CD4-positive, alpha-beta memory T cell (primary cell): ENCODE results near the gene CRACR2A. TPM values are rescaled to one million over a fixed set of nuclear protein-coding genes. Genes with fewer than 3 reads are reported as not detected.
A peak's percentile ranks its signal among the peaks of the same experiment; 100 is the strongest.

Experiments
- CTCF ChIA-PET: fragments of 350-600 bp; sonication (Branson Sonifier 250); formaldehyde crosslinking; loops from one replicate; lab custom pipeline; 2021; ENCODE audit warnings: inconsistent platforms; ENCODE audit not compliant: partially characterized antibody; lab: Charles Lee
- POLR2A ChIA-PET: fragments of 350-600 bp; sonication (Branson Sonifier 250); formaldehyde crosslinking; loops from one replicate; lab custom pipeline; 2021; ENCODE audit not compliant: partially characterized antibody; lab: Charles Lee
- DNase-seq, 5 donors: peaks; one replicate each; pipeline versions ENCODE4 v3.0.0 to v3.0.0-alpha.2; 2020 to 2022; ENCODE audit warnings: mixed read lengths in 1 of 5
- H3K27ac ChIP-seq: one replicate; pipeline ENCODE4 v1.7.0; 2013; ENCODE audit warnings: low read depth, low read length
- H3K27me3 ChIP-seq: 2 replicates; pipeline ENCODE4 v1.7.0; 2013; ENCODE audit warnings: mild to moderate bottlenecking, low read length, moderate library complexity; ENCODE audit not compliant: insufficient read depth
- H3K36me3 ChIP-seq: 2 replicates; pipeline ENCODE4 v1.7.0; 2013; ENCODE audit warnings: mild to moderate bottlenecking, low read length, moderate library complexity; ENCODE audit not compliant: insufficient read depth
- H3K4me1 ChIP-seq: 2 replicates; pipeline ENCODE4 v1.7.0; 2013; ENCODE audit warnings: mild to moderate bottlenecking, low read length, moderate library complexity; ENCODE audit not compliant: insufficient read depth
- H3K4me3 ChIP-seq, 2 donors: one replicate each; pipeline ENCODE4 v1.7.0; 2013; ENCODE audit warnings: low read length in 2 of 2, mild to moderate bottlenecking in 1 of 2
- H3K9me3 ChIP-seq, 2 donors: one replicate each; pipeline ENCODE4 v1.7.0; 2013; ENCODE audit warnings: low read length in 2 of 2, control low read depth in 1 of 2; ENCODE audit not compliant: control insufficient read depth in 1 of 2
- H3K27ac Mint-ChIP-seq, 7 donors: one replicate each; pipeline ENCODE4 v1.8.0; 2020 to 2021; ENCODE audit warnings: mixed read lengths in 7 of 7, mild to moderate bottlenecking in 6 of 7, inconsistent platforms in 3 of 7, moderate library complexity in 3 of 7
- H3K27me3 Mint-ChIP-seq, 2 donors: one replicate each; pipeline ENCODE4 v1.8.0; 2020 to 2021; ENCODE audit warnings: mixed read lengths in 2 of 2
- H3K36me3 Mint-ChIP-seq, 2 donors: one replicate each; pipeline ENCODE4 v1.8.0; 2020 to 2021; ENCODE audit warnings: mixed read lengths in 2 of 2, inconsistent platforms in 1 of 2, mild to moderate bottlenecking in 1 of 2
- H3K4me1 Mint-ChIP-seq, 4 donors: one replicate each; pipeline ENCODE4 v1.8.0; 2020 to 2021; ENCODE audit warnings: mixed read lengths in 4 of 4, mild to moderate bottlenecking in 1 of 4
- H3K4me3 Mint-ChIP-seq, 8 donors: one replicate each; pipeline ENCODE4 v1.8.0; 2020 to 2021; ENCODE audit warnings: mixed read lengths in 8 of 8, mild to moderate bottlenecking in 7 of 8, moderate library complexity in 6 of 8, inconsistent platforms in 3 of 8
- H3K9me3 Mint-ChIP-seq, 8 donors: one replicate each; pipeline ENCODE4 v1.8.0; 2020 to 2021; ENCODE audit warnings: mixed read lengths in 8 of 8, mild to moderate bottlenecking in 5 of 8, inconsistent platforms in 3 of 8, moderate library complexity in 1 of 8
- intact Hi-C: fragments of 100-400 bp; cut with micrococcal nuclease; formaldehyde crosslinking; loops from one replicate; pipeline ENCODE4 v1.15.1; 2023
- polyA plus RNA-seq, 2 donors: library from polyadenylated mRNA; unstranded; fragments of 300-500 nt; fragmentation: Illumina TruSeq; gene quantifications; one replicate each; pipeline ENCODE4 v1.2.3, GENCODE V29; 2021
- total RNA-seq, 2 experiments: library from RNA; stranded (reverse); gene quantifications; one replicate each; pipeline ENCODE4 v1.2.3, GENCODE V29; 2021

Gene CRACR2A
- total and polyA plus RNA-seq, 4 experiments from 2014 or later, result 5.6 to 37.6 (median 27.9) TPM

- H3K36me3 ChIP-seq, result peaks cover 3% of the 10 kb centered on the region
- Mint-ChIP-seq H3K9me3 (no peaks in the 10 kb centered on the region), H3K27ac (peak overlapping the region; percentile 83 to 94 (median 88)), H3K36me3 (peaks cover 46 to 47% of the 10 kb centered on the region in 2 donors), H3K4me3 (peak overlapping the region in 3 of 8 donors; percentile 50 to 76 (median 72)), H3K4me1 (peaks cover 60 to 95% (median 73%) of the 10 kb centered on the region in 4 donors), H3K27me3 (no peaks in the 10 kb centered on the region)
- H3K9me3 ChIP-seq, result no peaks in the 10 kb centered on the region
- POLR2A ChIA-PET, result no interaction called here
- H3K4me1 ChIP-seq, result peaks cover 64% of the 10 kb centered on the region
- H3K4me3 ChIP-seq, result no peak overlapping the region
- H3K27me3 ChIP-seq, result no peaks in the 10 kb centered on the region
- peak overlapping the region; percentile 42 for H3K27ac ChIP-seq
- CTCF ChIA-PET, result interaction anchor here (1.0 to 1.9 kb wide), 2 partner anchors 12 to 31 kb away, joined by 3 to 4 read pairs; no protein-coding TSS in a partner anchor
- DNase-seq, result no peak
- intact Hi-C loops, result no loop called here
These were observed 6.2 kb downstream of the CRACR2A start for GRCh38 chr12:3746758-3747157.

GRCh38 chr12:3745152-3745551 lies 7.8 kb downstream of the CRACR2A start:
- no peaks in the 10 kb centered on the region for H3K9me3 Mint-ChIP-seq
- peaks cover 56% of the 10 kb centered on the region in 2 donors for H3K36me3 Mint-ChIP-seq
- intact Hi-C loops, result no loop called here
- POLR2A ChIA-PET, result no interaction called here
- H3K4me1 ChIP-seq, result peaks cover 48% of the 10 kb centered on the region
- no peak overlapping the region for H3K27ac ChIP-seq
- no peak for DNase-seq
- H3K27ac Mint-ChIP-seq, result peak overlapping the region; percentile 48 to 94 (median 68)
- no peaks in the 10 kb centered on the region for H3K27me3 Mint-ChIP-seq
- CTCF ChIA-PET, result interaction anchor here (1.7 kb wide), 1 partner anchor 8 kb away, joined by 8 read pairs; the partner anchor contains the start of gene CRACR2A
- no peaks in the 10 kb centered on the region for H3K9me3 ChIP-seq
- H3K4me3 Mint-ChIP-seq, result peak overlapping the region in 4 of 8 donors; percentile 3 to 76 (median 44)
- H3K36me3 ChIP-seq, result peaks cover 3% of the 10 kb centered on the region
- no peaks in the 10 kb centered on the region for H3K27me3 ChIP-seq
- peaks cover 46 to 83% (median 57%) of the 10 kb centered on the region in 4 donors for H3K4me1 Mint-ChIP-seq
- no peak overlapping the region for H3K4me3 ChIP-seq

DNA sequence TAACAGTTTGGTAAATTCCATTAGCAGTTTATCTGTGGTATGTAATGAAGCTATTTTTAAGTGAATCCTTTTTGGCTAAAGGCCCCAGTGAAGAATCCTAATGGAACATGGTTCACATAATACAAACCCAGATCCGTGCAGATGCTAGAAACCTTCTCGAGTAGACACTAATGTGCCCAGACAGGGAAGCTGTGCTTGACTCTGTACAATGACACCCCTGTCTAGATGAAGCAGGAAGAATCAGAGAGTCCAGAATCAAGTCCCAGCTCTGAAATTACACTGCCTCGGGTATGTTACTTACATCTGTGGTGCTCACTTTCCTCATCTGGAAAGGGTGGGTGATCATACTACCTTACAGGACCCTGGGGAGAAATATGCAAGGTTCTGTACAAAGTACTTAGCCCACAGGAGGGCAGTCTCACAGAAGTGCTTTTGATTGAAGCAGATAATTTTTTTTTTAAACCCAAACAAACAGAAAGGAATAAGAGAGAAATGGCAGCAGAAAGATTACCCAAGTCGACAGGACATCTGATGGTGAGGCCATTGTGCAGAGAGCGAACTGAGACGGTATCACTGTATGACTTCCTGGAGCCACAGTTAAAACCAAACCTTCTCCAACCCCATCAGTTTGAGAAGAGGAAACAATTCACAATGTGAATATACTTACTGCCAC lies 8.5 kb downstream of the CRACR2A start:
- Mint-ChIP-seq H3K27me3 (no peaks in the 10 kb centered on the region), H3K4me1 (peaks cover 42 to 78% (median 52%) of the 10 kb centered on the region in 4 donors), H3K36me3 (peaks cover 56 to 60% of the 10 kb centered on the region in 2 donors), H3K4me3 (peak overlapping the region in 7 of 8 donors; percentile 2 to 76 (median 59)), H3K9me3 (no peaks in the 10 kb centered on the region), H3K27ac (peak overlapping the region; percentile 48 to 94 (median 68))
- Histone ChIP-seq H3K27me3 (no peaks in the 10 kb centered on the region), H3K36me3 (peaks cover 3% of the 10 kb centered on the region), H3K4me3 (no peak overlapping the region), H3K4me1 (peaks cover 41% of the 10 kb centered on the region), H3K9me3 (no peaks in the 10 kb centered on the region), H3K27ac (no peak overlapping the region)
- CTCF ChIA-PET, result interaction anchor here (1.1 to 1.7 kb wide), 2 partner anchors 9 to 60 kb away, joined by 3 to 8 read pairs; partner anchors contain the start of gene CRACR2A
- DNase-seq, result no peak
- intact Hi-C loops, result no loop called here
- POLR2A ChIA-PET, result interaction anchor here (1.6 kb wide), 1 partner anchor 9 kb away, joined by 8 read pairs; the partner anchor contains the start of gene CRACR2A

- ChIA-PET POLR2A (interaction anchor here (1.6 kb wide), 1 partner anchor 10 kb away, joined by 8 read pairs; the partner anchor contains the start of gene CRACR2A), CTCF (interaction anchor here (1.1 to 1.7 kb wide), 2 partner anchors 9 to 60 kb away, joined by 3 to 8 read pairs; partner anchors contain the start of gene CRACR2A)
- H3K9me3 ChIP-seq, result no peaks in the 10 kb centered on the region
- H3K4me3 ChIP-seq, result no peak overlapping the region
- intact Hi-C loops, result no loop called here
- Mint-ChIP-seq H3K27me3 (no peaks in the 10 kb centered on the region), H3K4me1 (peaks cover 38 to 75% (median 47%) of the 10 kb centered on the region in 4 donors), H3K36me3 (peaks cover 57 to 66% of the 10 kb centered on the region in 2 donors), H3K9me3 (no peaks in the 10 kb centered on the region), H3K27ac (peak overlapping the region in 5 of 7 donors; percentile 67 to 87 (median 81)), H3K4me3 (peak overlapping the region in 3 of 8 donors; percentile 43 to 76 (median 48))
- DNase-seq, result no peak
- H3K27me3 ChIP-seq, result no peaks in the 10 kb centered on the region
- H3K27ac ChIP-seq, result no peak overlapping the region
- H3K36me3 ChIP-seq, result peaks cover 3% of the 10 kb centered on the region
- peaks cover 37% of the 10 kb centered on the region for H3K4me1 ChIP-seq
These were observed 9.1 kb downstream of the CRACR2A start for GRCh38 chr12:3743803-3744202.

GRCh38 chr12:3741882-3742672 lies 10.8 kb downstream of the CRACR2A start:
- ChIA-PET POLR2A (interaction anchor here (1.0 kb wide), 2 partner anchors 11 kb away, joined by 3 read pairs; partner anchors contain the start of gene CRACR2A), CTCF (interaction anchor here (2.0 kb wide), 1 partner anchor 11 kb away, joined by 4 read pairs; no protein-coding TSS in a partner anchor)
- H3K27me3 ChIP-seq, result no peaks in the 10 kb centered on the region
- H3K27ac ChIP-seq, result no peak overlapping the region
- H3K4me3 Mint-ChIP-seq, result no peak overlapping the region
- peak overlapping the region in 1 of 7 donors; percentile 18 for H3K27ac Mint-ChIP-seq
- peaks cover 20% of the 10 kb centered on the region for H3K4me1 ChIP-seq
- H3K9me3 Mint-ChIP-seq, result no peaks in the 10 kb centered on the region
- H3K9me3 ChIP-seq, result no peaks in the 10 kb centered on the region
- peaks cover 58 to 70% of the 10 kb centered on the region in 2 donors for H3K36me3 Mint-ChIP-seq
- DNase-seq, result no peak
- H3K27me3 Mint-ChIP-seq, result no peaks in the 10 kb centered on the region
- H3K4me3 ChIP-seq, result no peak overlapping the region
- H3K4me1 Mint-ChIP-seq, result peaks cover 24 to 64% (median 32%) of the 10 kb centered on the region in 4 donors
- peaks cover 3% of the 10 kb centered on the region for H3K36me3 ChIP-seq
- intact Hi-C loops, result no loop called here

- Histone ChIP-seq H3K4me3 (no peak overlapping the region), H3K4me1 (peaks cover 12% of the 10 kb centered on the region), H3K27me3 (no peaks in the 10 kb centered on the region), H3K27ac (no peak overlapping the region), H3K9me3 (no peaks in the 10 kb centered on the region), H3K36me3 (peaks cover 2% of the 10 kb centered on the region)
- Mint-ChIP-seq H3K4me3 (no peak overlapping the region), H3K36me3 (peaks cover 50 to 57% of the 10 kb centered on the region in 2 donors), H3K4me1 (peaks cover 16 to 50% (median 21%) of the 10 kb centered on the region in 4 donors), H3K27me3 (no peaks in the 10 kb centered on the region), H3K9me3 (no peaks in the 10 kb centered on the region), H3K27ac (no peak overlapping the region)
- POLR2A ChIA-PET, result interaction anchor here (1.0 kb wide), 1 partner anchor 12 kb away, joined by 3 read pairs; the partner anchor contains the start of gene CRACR2A
- intact Hi-C loops, result no loop called here
- CTCF ChIA-PET, result interaction anchor here (0.8 to 2.0 kb wide), 4 partner anchors 10 to 440 kb away, joined by 3 to 4 read pairs (median 3); no protein-coding TSS in a partner anchor
- no peak for DNase-seq
These were observed 12.3 kb downstream of the CRACR2A start for GRCh38 chr12:3740480-3741231.
